COR-L47 (cell line): ENCODE data around the gene BCAS3.
"Not testable (repeated sequence)": the region's sequence is repeated elsewhere in the genome, so short reads cannot be mapped to it uniquely, and the experiment has no call there.

Experiments used
- DNase-seq: peaks from one replicate; lab custom pipeline; 2025; lab: John Stamatoyannopoulos, UW

The BCAS3 gene

DNA sequence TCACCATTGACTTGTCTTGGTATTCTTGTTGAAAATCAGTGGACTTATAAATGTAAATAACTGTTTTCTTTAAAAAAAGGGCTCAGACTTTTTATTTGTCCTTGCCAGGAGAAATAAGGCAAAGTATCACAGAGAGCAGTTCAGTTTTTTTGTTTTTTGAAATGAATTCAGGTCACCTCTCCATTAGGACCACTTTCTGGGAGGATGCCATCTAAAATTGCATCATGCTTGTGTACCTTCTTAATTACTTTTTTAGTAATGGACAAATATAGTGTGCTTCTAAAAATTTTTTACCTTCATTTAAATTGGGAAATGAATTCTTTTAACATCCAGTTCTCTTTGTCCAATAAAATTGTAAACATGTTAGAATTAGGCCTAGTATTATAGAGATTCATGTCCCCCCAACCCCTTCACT, 210.0 kb downstream of the BCAS3 start:
- no peak for DNase-seq

DNA sequence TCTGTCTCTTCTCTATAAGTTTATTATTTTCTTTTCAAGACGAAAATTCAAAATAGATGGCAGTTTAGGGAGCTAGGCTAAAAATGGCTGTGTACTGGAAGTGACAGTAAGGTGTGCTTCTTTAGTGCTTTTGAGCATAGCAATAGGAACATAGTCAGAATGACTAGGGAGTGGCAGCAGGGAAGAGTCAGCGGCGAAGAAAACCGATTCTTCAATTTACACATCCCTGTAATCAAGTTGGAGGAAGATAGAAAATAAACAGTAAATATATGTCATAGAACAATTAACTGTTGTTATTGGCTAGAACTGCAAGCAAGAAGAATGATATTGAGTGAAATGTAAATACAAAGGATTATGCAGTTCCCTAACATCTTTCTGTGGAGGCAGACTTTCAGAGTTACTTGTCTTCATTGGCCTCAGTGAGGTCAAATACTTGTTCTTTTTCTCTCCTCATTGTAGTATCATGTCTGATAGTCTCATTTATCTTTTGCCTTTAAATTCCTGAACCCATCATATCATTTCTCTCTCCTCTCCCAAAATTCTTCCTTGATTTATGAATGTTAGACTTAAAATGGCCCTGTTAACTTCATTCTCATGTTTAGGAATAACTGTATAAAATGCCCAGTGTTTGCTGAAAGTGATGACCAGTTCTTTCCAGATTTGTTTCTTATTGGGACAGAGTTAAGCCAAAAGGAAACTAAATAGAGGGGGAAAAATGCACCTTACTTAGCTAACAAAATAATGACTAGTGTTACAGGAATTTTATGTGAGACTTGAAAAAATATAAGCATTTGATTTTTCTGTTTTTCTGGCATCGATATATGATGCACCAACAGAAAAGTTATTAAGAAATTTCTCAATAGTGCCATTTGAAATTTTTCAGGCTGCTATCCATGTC, 211.4 kb downstream of the BCAS3 start:
- DNase-seq = no peak

DNA sequence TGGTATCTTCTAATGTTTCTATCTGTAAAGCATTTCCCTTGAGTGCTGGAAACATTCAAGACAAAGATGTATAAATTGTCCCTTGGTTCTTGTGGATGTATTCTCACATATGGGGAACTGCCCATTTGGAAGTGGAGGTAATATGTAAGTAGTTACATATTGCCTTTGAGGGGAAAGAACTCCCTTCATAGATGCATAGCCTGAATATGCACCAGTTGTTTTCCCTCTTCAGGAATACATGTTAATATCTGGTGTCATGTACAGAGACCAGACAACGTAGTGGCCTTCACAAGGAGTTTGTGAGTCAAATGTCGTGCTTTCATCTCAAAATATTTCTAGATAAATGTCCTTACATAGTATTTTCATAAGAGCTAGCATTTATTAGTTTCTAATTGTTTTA, 213.5 kb downstream of the BCAS3 start:
- DNase-seq = no peak

DNA sequence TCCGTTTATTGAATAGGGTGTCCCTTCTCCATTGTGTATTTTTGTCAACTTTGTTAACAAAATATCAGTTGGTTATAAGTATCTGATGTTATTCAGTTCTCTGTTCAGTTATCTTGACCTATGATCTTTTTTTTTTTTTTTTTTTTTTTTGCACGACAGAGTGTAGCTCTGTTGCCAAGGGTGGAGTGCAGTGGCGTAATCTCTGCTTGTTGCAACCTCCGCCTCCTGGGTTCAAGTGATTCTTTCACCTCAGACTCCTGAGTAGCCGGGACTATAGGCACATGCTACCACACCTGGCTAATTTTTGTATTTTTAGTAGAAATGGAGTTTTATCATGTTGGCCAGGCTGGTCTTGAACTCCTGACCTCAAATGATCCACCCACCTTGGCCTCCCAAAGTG, 215.8 kb downstream of the BCAS3 start:
- no peak for DNase-seq

DNA sequence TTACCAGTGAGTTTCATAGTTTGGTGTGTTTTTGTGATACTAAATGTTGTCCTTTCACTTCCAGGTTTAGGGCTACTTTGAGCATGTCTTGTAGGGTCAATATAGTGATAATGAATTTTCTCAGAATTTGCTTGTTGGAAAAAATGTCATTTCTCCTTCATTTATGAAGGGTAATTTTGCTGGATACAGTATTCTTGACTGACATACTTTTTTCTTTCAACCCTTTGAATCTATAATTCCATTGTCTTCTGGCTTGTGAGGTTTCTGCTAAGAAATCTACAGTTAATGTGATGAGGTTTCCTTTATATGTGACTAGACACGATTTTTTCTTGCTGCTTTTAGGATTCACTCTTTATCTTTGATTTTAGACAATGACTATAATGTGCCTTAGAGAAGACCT, 219.3 kb downstream of the BCAS3 start:
- no peak for DNase-seq

DNA sequence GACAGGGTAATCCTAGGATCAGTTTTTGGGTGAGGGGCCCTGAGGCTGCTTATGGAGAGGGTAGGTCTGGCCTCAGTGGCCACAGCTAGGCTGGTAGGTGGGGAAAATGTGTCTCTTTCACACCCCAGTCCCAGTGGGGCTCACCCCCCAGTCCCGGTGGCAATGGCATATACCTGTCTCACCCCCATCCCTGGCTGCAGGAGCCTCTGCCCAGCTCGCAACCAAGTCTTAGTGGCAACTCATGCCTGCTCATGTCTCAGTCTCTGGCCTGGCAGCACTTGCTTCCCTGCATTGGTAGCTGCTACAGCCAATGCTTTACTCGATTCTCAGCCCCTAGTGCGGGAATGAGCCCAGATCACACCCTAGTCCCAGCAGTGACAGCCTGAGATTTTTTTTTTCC, 221.5 kb downstream of the BCAS3 start:
- DNase-seq = no peak

DNA sequence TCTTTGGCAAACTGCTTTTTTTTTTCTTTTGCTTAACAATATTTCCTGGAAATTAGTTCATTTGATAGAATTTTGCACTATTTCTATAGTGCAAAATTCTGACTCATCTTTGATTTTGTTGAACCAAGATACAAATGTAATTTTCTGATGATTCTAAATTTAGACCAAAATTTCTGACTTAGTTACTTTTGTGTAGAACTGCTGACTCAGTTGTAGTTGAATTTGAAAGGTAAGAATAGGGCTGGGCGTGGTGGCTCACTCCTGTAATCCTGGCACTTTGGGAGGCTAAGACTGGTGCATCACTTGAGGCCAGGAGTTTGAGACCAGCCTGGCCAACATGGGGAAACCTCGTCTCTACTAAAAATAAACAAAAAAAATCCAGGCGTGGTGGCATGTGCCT, 223.0 kb downstream of the BCAS3 start:
- DNase-seq = no peak

DNA sequence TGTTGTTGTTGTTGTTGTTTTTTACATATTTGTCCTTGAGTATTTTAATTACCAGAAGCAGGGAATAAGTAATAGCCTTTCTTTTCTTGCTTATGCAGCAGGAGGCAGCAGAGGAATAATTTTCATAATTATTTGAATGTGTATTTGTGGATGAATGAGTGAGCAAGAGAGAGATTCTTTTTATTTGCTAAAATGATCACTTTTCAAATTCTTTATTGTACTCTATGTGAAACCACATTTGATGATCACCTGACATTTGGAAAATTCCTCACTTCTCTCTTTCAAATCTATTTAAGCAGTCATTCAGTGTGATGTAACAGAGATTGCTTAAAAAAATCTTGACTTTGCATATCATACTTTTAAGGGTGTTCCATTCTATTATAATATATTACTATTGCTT, 223.6 kb downstream of the BCAS3 start:
- no peak for DNase-seq

DNA sequence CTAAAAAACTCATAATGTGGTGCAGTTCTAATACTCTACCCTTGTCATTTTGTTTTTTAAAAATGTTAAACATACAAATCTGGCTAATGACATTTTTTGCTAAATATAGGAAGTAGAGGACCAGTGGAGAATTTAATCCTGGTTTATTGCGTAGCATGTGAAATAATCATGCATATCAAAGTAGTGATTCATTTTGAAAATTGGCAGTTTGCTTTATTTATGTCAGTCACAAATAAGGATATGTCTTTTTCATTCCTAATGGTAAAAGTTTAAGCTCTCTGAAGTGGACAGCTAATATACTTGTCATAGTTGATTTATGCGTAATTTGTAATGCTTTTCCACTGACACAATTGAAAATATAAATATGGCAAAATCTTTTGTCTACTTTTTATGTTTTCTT, 224.2 kb downstream of the BCAS3 start:
- no peak for DNase-seq

DNA sequence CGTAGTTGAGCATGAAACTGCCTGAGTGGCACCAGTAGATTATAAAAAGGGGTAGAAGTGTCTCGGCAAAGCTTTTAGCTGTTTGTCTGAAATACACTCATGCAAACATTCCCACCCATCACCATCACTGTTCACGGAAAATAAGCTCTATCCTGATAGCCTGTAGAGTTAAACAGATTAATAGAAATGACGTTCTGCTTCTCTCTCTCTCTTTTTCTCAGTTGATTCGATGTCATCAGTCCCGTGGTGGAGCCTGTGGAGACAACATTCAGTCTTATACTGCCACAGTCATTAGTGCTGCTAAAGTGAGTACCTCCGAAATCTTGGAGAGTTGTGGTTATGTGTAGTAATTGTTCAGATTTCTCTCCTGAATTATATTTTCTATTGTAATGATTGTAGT, 224.7 kb downstream of the BCAS3 start:
- DNase-seq = no peak

DNA sequence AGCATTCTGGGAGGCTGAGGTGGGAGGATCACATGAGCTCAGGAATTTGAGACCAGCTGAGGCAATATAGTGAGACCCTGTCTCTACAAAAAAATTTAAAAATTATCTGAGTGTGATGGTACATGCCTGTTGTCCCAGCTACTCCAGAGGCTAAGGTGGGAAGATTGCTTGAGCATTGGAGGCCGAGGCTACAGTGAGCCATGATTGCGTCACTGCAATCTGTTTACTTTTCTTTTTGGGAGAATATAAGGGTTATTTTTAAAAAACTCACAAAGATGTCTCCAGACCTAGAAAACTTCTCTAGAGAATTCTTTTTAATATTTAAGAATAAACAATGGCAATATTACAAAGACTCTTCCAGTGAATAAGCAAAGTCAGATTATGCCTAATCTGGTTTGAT, 226.9 kb downstream of the BCAS3 start:
- DNase-seq = no peak

DNA sequence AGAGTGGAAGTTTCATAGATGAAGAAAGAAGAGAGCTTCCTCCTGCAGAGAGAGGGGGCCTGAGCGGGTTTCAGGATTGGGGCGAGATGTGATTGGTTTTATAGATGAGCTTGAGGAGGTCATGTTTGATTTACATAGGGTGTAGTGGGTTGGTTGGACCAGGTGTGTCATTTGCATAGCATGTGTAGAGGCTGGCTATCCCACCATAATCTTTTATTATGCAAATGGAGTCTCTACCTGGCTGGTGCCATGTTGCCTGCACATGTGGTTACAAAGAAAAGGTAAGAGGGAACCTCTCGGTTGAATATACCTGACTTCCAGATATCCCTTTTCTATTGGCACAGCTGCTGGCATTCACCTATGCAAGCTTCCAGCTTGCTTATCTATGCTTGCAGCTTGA, 228.1 kb downstream of the BCAS3 start:
- no peak for DNase-seq

DNA sequence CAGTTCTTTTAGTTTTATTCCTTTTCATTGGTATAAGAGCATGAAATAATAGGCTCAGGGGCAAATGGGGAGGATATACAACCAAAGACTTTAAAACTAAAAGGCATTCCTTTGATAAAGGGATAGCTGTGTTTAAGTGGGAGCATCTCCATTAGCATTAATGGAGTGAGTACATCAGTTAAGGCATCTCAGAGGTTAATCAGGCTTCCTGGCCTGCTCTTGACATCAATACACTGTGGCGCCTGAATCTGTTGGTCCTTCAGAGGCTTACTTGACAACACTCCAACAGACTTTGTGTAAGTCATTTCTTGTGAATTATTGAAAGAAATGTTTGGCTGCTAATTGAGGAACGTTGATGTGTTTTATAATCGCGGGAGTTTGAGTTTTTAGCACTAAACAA, 230.7 kb downstream of the BCAS3 start:
- DNase-seq = no peak

DNA sequence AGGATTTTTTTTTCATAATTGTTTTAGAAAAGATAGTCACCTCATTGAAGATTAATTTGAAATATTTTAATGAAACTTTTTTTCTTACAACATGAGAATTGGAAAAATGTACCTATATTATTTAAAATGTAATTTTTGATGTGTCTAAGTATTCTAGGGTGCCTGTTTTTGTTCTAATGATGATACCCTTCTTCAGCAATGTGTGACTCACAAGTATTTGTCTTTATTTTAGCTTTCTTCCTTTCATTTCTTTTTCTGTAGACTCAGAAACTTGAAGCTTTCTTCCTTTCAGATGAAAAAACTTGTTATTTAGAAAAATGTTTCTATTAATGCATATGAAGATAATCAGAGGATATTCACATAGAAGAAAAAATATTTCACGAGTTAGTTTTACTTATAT, 231.8 kb downstream of the BCAS3 start:
- DNase-seq = no peak

DNA sequence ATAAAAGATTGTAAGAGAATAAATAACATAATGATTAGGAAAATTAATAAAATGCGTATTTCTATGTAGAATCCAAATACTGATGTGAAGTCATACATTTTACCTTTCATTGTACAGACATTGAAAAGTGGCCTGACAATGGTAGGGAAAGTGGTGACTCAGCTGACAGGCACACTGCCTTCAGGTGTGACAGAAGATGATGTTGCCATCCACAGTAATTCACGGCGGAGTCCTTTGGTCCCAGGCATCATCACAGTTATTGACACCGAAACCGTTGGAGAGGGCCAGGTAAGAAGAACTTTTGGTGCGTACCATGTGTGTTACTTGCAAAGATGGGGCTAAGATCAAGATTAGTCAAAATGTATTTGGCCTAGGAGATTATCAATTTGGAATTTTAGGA, 232.8 kb downstream of the BCAS3 start:
- no peak for DNase-seq

DNA sequence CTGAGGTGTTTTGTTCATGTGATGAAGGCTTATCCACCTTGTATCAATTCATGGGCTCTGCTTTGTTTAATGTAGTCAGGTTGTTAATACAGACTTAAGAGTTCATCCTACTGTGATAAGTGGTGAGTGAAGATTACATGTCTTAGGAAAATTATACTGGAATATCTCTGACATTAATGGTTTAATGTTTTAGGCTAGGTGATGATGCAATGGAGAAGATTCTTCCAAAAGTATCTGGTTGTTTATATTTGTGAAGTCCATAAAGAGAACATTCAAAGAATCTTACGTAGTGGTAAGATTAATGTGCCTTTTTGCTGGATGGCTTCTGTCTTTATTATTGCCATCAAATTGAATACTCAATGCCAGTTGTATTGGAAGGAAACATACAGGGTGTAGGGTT, 236.4 kb downstream of the BCAS3 start:
- no peak for DNase-seq

DNA sequence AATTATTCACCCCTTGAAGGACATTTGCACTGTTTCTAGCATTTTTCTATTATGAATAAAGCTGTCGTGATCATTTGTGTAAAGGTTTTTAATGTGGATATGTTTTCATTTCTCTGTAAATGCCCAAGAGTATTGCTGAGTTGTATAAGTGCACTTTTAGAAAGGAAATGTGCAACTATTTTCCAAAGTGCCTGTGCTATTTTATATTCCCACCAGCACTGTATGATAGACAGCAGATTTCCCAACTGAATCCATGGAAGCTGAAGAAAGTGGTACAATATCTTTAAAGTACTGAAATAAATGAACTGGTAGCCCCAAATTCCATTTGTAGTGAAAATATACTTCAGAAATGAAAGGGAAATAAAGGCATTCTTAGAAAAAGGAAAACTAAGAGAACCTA, 238.4 kb downstream of the BCAS3 start:
- DNase-seq = no peak

DNA sequence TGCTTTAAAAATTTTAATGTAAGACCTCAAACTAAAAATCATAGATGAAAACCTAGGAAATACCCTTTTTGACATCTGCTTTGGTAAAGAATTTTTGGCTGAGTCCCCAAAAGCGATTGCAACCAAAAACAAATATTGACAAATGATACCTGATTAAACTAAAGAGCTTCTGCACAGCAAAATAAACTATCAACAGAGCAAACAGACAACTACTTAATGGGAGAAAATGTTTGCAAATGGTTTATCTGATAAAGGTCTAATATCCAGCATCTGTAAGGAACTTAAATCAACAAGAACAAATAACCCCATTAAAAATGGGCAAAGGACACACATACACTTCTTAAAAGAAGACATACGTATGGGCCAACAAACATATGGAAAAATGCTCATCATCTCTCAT, 242.5 kb downstream of the BCAS3 start:
- no peak for DNase-seq

DNA sequence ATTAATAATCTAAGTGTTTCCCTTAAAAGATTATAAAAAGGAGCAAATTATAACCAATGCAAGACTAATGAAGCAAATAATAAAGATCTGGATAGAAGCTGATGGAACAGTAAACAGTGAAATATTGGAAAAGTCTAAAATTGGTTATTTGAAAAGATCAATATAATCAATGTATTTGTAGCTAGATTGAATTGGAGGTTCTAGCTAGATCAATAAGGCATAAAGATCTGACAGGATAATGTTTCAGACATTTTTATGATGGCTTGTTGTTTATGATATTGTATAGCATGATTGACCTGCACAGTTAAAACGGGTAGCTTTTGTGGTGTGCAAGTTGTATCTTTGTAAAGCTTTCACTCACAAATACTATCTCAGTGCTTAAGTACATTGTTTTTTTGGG, 245.3 kb downstream of the BCAS3 start:
- DNase-seq = no peak

DNA sequence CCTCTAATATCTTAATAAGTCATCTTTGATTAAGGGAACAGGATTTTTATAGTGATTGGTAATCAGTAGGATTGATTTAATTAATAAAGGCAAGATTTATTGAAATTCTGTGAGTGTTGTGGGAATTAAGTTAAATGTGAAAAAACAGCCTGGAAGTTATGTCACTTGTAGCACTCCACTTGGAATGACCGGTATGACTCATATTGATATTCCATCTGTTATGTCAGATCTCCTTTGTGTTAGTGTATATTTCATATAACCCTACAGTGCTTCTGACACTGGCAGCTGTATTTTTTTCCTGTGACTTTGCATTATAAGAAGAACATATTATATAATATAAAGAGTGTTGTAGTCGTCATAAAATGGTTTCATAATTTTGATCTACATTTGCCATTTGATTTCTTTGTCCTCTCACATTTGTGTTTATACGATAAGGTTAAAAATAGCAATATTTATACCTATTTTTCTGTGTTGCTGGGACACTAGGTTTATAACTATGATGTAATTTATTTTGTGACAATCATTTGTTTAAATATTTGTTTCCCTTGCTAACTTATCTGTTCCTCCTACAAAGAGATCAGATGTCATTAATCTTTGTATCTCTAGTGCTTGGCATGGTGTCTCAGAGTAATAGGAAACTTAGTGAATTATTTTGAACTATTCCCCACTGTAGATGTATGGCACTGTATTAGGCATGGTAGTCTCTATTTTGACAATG, 249.0 kb downstream of the BCAS3 start:
- no peak for DNase-seq

DNA sequence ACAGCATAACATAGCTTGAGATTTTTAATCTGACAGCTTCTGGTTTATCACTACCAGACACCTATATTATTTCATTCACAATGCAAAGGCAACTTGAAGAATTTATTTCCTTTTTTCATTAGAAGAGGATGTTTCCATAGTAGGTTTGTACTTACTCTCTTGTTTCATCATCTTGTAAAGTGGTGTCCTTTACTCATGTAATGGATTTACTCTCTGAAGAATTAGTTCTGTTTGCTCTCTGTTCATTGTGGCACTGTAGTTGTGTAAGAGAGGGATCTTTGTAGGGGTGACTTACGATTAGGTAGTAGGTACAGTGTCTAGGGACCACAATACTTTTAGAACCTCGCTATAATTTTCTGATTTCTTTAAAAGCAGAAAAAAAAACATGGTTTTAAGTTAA, 256.1 kb downstream of the BCAS3 start:
- no peak for DNase-seq

DNA sequence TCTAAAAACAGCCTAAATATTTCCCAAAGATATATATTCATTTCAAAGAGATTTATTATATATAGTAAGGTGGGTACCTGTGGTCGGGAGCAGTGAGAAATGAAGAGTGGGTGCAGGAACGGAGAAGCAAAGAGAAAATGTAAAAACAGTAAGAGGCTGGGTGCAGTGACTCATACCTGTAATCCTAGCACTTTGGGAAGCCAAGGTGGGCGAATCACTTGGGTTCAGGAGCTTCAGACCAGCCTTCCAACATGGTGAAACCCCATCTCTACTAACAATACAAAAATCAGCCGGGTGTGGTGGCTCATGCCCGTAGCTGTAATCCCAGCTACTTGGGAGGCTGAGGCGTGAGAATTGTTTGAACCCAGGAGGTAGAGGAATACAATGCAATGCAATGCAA, 257.1 kb downstream of the BCAS3 start:
- DNase-seq = no peak

DNA sequence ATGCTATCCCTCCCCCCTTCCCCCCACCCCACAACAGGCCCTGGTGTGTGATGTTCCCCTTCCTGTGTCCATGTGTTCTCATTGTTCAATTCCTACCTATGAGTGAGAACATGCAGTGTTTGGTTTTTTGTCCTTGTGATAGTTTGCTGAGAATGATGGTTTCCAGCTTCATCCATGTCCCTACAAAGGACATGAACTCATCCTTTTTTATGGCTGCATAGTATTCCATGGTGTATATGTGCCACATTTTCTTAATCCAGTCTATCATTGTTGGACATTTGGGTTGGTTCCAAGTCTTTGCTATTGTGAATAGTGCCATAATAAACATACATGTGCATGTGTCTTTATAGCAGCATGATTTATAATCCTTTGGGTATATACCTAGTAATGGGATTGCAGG, 258.3 kb downstream of the BCAS3 start:
- DNase-seq = not testable (repeated sequence)

DNA sequence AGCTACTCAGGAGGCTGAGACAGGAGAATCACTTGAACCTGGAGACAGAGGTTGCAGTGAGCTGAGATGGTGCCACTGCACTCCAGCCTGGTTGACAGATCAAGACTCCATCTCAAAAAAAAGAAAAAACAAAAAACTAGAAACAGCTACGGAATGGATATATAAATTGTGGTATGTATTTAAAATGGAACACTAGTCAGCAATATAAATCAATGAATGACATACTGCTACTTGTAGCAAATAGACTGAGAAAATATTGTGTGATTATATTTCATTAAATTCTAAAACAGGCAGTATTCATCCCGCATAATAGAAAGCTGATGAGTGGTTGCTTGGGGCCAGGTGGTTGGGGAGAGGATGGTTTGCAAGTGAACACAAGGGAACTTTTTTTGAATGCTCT, 261.7 kb downstream of the BCAS3 start:
- DNase-seq = no peak
